GM18861 (cell line): Measurements from ENCODE around the gene TACO1.

Experiments
- ATAC-seq: cut with Tn5 transposase; IDR thresholded peaks from one replicate; pipeline ENCODE4 v1.9.1; 2021; ENCODE audit not compliant: unreplicated experiment

Gene TACO1

GRCh38 chr17:63635787-63636186, 35.1 kb downstream of the TACO1 start:
- ATAC-seq, result no peak

- ATAC-seq, result no peak
These were observed 38.4 kb downstream of the TACO1 start for GRCh38 chr17:63639125-63639524.

GRCh38 chr17:63640038-63640437, 39.3 kb downstream of the TACO1 start:
- ATAC-seq, result no peak

- no peak for ATAC-seq
These were observed 41.2 kb downstream of the TACO1 start for GRCh38 chr17:63641692-63642448.

- ATAC-seq, result no peak
These were observed 44.2 kb downstream of the TACO1 start for GRCh38 chr17:63644846-63645245.

GRCh38 chr17:63645775-63646487, 45.2 kb downstream of the TACO1 start:
- no peak for ATAC-seq

GRCh38 chr17:63646488-63646806, 45.8 kb downstream of the TACO1 start:
- peak; percentile 77 for ATAC-seq

- no peak for ATAC-seq
These were observed 46.5 kb downstream of the TACO1 start for GRCh38 chr17:63647065-63647725.

GRCh38 chr17:63647936-63648335, 47.2 kb downstream of the TACO1 start:
- ATAC-seq, result no peak

- no peak for ATAC-seq
These were observed 49.1 kb downstream of the TACO1 start for GRCh38 chr17:63649813-63650212.

GRCh38 chr17:63652106-63652505, 51.4 kb downstream of the TACO1 start:
- no peak for ATAC-seq

- ATAC-seq, result no peak
These were observed 52.4 kb downstream of the TACO1 start for GRCh38 chr17:63653050-63653449.

GRCh38 chr17:63657786-63658185, 57.1 kb downstream of the TACO1 start:
- no peak for ATAC-seq
